Breast epithelium (tissue), 4 donors: Measurements from ENCODE around the gene PTPN6. TPM values are rescaled to one million over a fixed set of nuclear protein-coding genes. Genes with fewer than 3 reads are reported as not detected.

ENCODE experiments used
- DNase-seq, 2 donors: peaks; one replicate each; pipeline ENCODE4 v3.0.0-alpha.2; 2019; ENCODE audit warnings: low spot score in 2 of 2
- H3K27ac ChIP-seq, 2 donors: fragments of 200-600 bp; sonication (generic) in 1 of 2; one replicate each; pipeline ENCODE4 v1.5.1; 2016 to 2019; ENCODE audit warnings: mild to moderate bottlenecking in 1 of 2
- H3K27me3 ChIP-seq, 2 donors: fragments of 200-600 bp; sonication (generic) in 1 of 2; one replicate each; pipeline versions ENCODE4 v1.5.1 to v1.6.0; 2017 to 2019; ENCODE audit warnings: control low read depth in 1 of 2, mild to moderate bottlenecking in 1 of 2
- H3K36me3 ChIP-seq: fragments of 200-600 bp; one replicate; pipeline ENCODE4 v1.5.1; 2019
- H3K4me1 ChIP-seq, 2 donors: fragments of 200-600 bp; sonication (generic); one replicate each; pipeline ENCODE4 v1.5.1; 2016 to 2019; ENCODE audit warnings: control low read depth in 1 of 2
- H3K4me3 ChIP-seq, 3 donors: fragments of 200-600 bp; sonication (generic); 1 replicate in 2 of 3; 2 replicates in 1 of 3; pipeline ENCODE4 v1.5.1; 2016 to 2019; ENCODE audit warnings: mild to moderate bottlenecking in 3 of 3, moderate library complexity in 2 of 3
- H3K9me3 ChIP-seq, 2 donors: fragments of 200-600 bp; sonication (generic) in 1 of 2; one replicate each; pipeline ENCODE4 v1.5.1; 2016 to 2019; ENCODE audit warnings: control low read depth in 1 of 2
- CTCF ChIP-seq, 3 donors: fragments of 450-650 bp; IDR thresholded peaks; one replicate each; pipeline ENCODE4 v1.5.1; 2016 to 2017; ENCODE audit warnings: antibody characterized with exemption in 3 of 3, mild to moderate bottlenecking in 3 of 3, moderate library complexity in 3 of 3
- POLR2A ChIP-seq: fragments of 450-650 bp; IDR thresholded peaks from one replicate; pipeline ENCODE4 v1.6.1; 2016; ENCODE audit warnings: antibody characterized with exemption, mild to moderate bottlenecking, moderate library complexity
- POLR2AphosphoS5 ChIP-seq, 3 donors: sonication (generic); formaldehyde crosslinking; IDR thresholded peaks; one replicate each; pipeline ENCODE4 v1.6.1; 2017; ENCODE audit warnings: antibody characterized with exemption in 3 of 3
- intact Hi-C: fragments of 100-400 bp; cut with DNase I; formaldehyde crosslinking; loops from one replicate; pipeline ENCODE4 v1.15.1; 2023; ENCODE audit warnings: low total_unique reads
- total RNA-seq, 3 donors: library from RNA; depleted of rRNA; stranded (reverse); fragments of >200 nt; gene quantifications; one replicate each; pipeline ENCODE4 v1.1.0, GENCODE V29; 2016

The PTPN6 gene
- total RNA-seq, 3 donors from 2014 or later = 14.7 to 28.0 (median 20.3) TPM

GRCh38 chr12:6944381-6945186, 6.6 kb upstream of the PTPN6 start:
- Histone ChIP-seq H3K4me1 (peaks cover 14 to 22% of the 10 kb centered on the region in 2 donors), H3K9me3 (no peaks in the 10 kb centered on the region), H3K27me3 (no peaks in the 10 kb centered on the region), H3K4me3 (peak overlapping the region; percentile 70 to 80 (median 78)), H3K27ac (peak overlapping the region; percentile 96 to 97), H3K36me3 (no peaks in the 10 kb centered on the region)
- DNase-seq = peak; percentile 92 to 93
- TF ChIP-seq POLR2AphosphoS5 (IDR thresholded peaks at IDR 0.05) (peak; percentile 61 to 89 (median 75)), CTCF (IDR thresholded peaks at IDR 0.05) (peak; percentile 94 to 97 (median 95)), POLR2A (peak; percentile 7)
- intact Hi-C loops = loop anchor here (10.0 kb wide), 1 partner anchor 170 kb away; no protein-coding TSS in a partner anchor

- TF ChIP-seq POLR2A (no peak), POLR2AphosphoS5 (IDR thresholded peaks at IDR 0.05) (no peak), CTCF (IDR thresholded peaks at IDR 0.05) (no peak)
- H3K4me1 ChIP-seq = peaks cover 14 to 22% of the 10 kb centered on the region in 2 donors
- H3K4me3 ChIP-seq = peak overlapping the region in 2 of 3 donors; percentile 55 to 80
- intact Hi-C loops = loop anchor here (2.0 to 10.0 kb wide), 2 partner anchors 55 to 169 kb away; no protein-coding TSS in a partner anchor
- H3K9me3 ChIP-seq = no peaks in the 10 kb centered on the region
- H3K27me3 ChIP-seq = no peaks in the 10 kb centered on the region
- H3K27ac ChIP-seq = peak overlapping the region; percentile 96 to 97
- no peaks in the 10 kb centered on the region for H3K36me3 ChIP-seq
- DNase-seq = no peak
Observed at GRCh38 chr12:6945613-6946012, 5.5 kb upstream of the PTPN6 start.

- H3K9me3 ChIP-seq = no peaks in the 10 kb centered on the region
- H3K4me3 ChIP-seq = peak overlapping the region in 2 of 3 donors; percentile 55 to 80
- intact Hi-C loops = loop anchor here (2.0 to 10.0 kb wide), 2 partner anchors 55 to 169 kb away; no protein-coding TSS in a partner anchor
- H3K36me3 ChIP-seq = no peaks in the 10 kb centered on the region
- peaks cover 14 to 22% of the 10 kb centered on the region in 2 donors for H3K4me1 ChIP-seq
- H3K27ac ChIP-seq = peak overlapping the region; percentile 96 to 97
- H3K27me3 ChIP-seq = no peaks in the 10 kb centered on the region
- TF ChIP-seq POLR2A (peak; percentile 61), POLR2AphosphoS5 (IDR thresholded peaks at IDR 0.05) (peak in 2 of 3 donors; percentile 17 to 81), CTCF (IDR thresholded peaks at IDR 0.05) (no peak)
- peak; percentile 95 to 97 for DNase-seq
Observed at GRCh38 chr12:6946033-6946919, 4.9 kb upstream of the PTPN6 start.

GRCh38 chr12:6946920-6947374, 4.2 kb upstream of the PTPN6 start:
- TF ChIP-seq POLR2AphosphoS5 (IDR thresholded peaks at IDR 0.05) (no peak), POLR2A (no peak), CTCF (IDR thresholded peaks at IDR 0.05) (no peak)
- H3K27me3 ChIP-seq = no peaks in the 10 kb centered on the region
- peak overlapping the region; percentile 96 to 97 for H3K27ac ChIP-seq
- DNase-seq = no peak
- peaks cover 14 to 22% of the 10 kb centered on the region in 2 donors for H3K4me1 ChIP-seq
- no peaks in the 10 kb centered on the region for H3K9me3 ChIP-seq
- H3K4me3 ChIP-seq = peak overlapping the region in 2 of 3 donors; percentile 55 to 80
- H3K36me3 ChIP-seq = no peaks in the 10 kb centered on the region
- intact Hi-C loops = loop anchor here (2.0 to 10.0 kb wide), 2 partner anchors 56 to 168 kb away; no protein-coding TSS in a partner anchor
